Esophagus mucosa (tissue), 1 donor: Measurements from ENCODE around the gene PHTF1. TPM values are rescaled to one million over a fixed set of nuclear protein-coding genes. Genes with fewer than 3 reads are reported as not detected.
"Not testable (repeated sequence)": the region's sequence is repeated elsewhere in the genome, so short reads cannot be mapped to it uniquely, and the experiment has no call there.

Source experiments
- ATAC-seq: fragments of 200-7000 bp; cut with Tn5 transposase; one replicate; pipeline ENCODE4 v1.9.1; 2020
- total RNA-seq: library from RNA; stranded (reverse); gene quantifications from one replicate; pipeline ENCODE4 v1.2.4, GENCODE V29; 2023
- donor health status: DM: yes; HTN: yes; CAD: no.

Gene PHTF1
- total RNA-seq, 1 donor from 2014 or later, result 3.4 TPM

DNA sequence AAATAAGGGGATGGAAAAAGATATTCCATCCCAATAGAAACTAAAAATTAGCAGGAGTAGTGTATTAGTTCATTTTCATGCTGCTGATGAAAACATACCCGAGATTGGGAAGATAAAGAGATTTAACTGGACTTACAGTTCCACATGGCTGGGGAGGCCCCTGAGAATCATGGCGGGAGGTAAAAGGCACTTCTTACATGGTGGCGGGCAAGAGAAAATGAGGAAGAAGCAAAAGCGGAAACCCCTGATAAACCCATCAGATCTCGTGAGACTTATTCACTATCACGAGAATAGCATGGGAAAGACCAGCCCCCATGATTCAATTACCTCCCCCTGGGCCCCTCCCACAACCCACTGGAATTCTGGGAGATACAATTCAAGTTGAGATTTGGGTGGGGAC lies 41.8 kb downstream of the PHTF1 start:
- not testable (repeated sequence) for ATAC-seq

DNA sequence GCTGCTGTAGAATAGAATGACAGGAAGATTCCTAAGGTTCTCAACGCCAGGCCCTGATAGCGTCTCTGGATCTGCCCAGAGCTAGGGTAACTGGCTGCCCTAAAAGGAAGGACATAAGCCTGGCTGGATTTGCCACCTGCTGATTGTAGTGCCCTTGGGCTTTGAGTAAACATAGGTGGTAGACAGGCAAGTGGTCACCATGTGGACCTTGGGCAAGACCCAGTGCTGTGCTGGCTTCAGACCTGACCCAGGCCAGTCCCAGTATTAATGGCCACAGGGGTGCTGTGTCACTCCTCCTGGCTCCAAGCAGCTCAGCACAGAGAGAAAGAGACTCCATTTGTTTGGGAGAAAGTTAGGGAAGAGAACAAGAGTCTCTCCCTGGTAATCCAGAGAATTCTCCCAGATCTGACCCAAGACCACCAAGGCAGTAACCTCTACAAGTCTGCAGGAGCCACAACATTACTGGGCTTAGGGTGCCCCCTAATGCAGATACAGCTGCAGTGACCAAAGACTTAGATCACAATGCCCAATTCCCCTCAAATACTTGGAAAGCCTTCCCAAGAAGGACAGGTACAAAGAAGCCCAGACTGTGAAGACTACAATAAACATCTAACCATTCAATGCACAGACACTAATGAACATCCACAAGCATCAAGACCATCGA lies 44.5 kb downstream of the PHTF1 start:
- no peak for ATAC-seq

DNA sequence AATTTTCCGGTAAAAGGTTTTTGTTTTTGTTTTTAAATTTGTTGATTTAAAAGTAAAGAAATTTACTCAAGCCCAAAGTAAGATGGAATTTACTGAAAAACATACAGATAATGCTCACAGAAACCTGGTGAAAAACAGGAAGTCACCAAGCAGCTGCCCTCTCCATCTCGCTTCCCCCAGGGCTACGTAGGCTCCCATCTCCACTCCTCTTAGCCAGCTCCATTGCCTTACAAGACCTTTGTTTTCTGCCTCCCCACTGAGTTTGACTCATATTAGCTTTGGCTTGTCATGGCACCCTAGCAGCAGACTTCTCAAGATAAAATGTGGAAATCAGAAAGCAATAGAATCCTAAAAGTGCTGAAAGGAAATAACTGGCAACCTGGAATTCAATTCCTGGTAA lies 57.9 kb downstream of the PHTF1 start:
- ATAC-seq, result no peak

DNA sequence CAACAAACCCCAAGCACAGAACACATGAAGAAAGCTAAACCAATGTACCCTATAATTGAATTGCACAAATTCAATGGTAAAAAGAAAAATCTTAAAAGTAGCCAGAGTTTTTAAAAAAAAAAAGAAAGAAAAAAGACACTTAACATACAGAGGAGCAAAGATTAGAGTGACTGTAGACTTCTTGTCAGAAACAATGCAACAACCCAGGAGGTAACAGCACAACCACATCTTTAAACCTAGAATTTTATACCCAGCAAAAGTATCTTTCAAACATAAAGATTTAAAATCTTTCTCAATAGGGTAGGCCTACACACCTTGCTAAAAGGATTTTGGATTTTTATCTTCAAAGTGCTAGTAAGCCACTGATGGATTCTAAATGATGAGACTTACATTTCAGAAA lies 64.4 kb downstream of the PHTF1 start:
- no peak for ATAC-seq

DNA sequence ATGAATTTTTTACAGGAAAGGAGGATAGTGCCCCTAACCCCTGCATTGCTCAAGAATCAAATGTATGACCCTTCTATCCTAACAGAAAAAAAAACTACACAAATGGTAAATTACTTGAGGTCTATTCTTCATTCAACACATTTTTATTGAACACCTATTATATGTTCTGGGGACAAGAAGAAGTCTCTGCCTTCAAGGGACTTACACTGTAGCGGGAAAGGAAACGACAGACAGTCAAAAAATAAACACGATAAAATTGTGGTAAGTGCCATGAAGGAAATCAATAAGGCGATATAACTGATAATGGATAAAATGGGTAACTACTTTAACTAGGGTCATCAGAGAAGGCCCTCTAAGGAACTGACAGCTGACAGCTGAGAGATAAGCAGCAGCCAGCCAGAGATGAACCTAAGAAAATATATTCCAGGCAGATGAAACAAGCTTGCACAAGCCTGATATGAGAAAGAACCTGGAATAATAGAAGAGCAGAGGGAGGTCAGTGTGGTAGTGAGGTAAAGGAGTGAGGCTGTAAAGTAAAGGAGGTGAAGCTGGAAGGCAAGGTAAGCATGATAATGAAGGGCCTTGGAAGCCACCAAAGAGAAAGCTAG lies 66.4 kb downstream of the PHTF1 start:
- no peak for ATAC-seq

DNA sequence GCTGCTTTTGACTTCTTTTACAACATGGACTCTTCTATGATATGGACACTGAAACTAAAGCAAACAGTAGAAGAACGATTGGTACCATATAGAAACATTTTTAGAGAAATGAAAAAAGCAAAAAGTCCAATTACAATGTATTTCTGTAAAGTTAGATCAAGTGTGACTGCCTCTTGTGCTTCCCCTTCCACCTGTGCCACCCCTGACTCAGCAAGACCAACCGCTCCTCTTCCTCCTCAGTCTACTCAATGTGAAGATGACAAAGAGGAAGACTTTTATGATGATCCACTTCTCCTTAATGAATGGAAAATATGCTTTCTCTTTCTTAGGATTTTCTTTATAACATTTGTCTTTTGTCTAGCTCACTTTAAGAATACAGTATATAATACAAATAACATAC lies 66.9 kb downstream of the PHTF1 start:
- ATAC-seq, result no peak

DNA sequence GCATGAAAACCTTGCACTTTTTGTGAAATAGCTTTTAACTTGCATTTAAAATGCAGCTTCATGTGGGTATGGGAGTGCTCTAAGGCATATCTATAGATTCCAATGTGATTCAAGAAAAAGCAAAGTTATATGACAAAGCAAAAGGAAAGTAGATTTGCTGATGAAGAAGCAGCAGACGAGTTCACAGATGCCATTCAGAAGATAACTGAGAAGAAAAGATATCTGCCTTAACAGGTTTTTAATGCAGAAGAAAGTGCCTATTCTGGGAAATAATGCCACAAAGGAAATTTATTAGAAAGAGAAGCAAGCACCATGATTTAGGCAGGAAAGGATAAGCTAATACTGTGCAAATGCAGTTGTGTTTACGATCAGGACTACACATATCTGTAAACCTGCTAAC lies 68.1 kb downstream of the PHTF1 start:
- ATAC-seq, result no peak

DNA sequence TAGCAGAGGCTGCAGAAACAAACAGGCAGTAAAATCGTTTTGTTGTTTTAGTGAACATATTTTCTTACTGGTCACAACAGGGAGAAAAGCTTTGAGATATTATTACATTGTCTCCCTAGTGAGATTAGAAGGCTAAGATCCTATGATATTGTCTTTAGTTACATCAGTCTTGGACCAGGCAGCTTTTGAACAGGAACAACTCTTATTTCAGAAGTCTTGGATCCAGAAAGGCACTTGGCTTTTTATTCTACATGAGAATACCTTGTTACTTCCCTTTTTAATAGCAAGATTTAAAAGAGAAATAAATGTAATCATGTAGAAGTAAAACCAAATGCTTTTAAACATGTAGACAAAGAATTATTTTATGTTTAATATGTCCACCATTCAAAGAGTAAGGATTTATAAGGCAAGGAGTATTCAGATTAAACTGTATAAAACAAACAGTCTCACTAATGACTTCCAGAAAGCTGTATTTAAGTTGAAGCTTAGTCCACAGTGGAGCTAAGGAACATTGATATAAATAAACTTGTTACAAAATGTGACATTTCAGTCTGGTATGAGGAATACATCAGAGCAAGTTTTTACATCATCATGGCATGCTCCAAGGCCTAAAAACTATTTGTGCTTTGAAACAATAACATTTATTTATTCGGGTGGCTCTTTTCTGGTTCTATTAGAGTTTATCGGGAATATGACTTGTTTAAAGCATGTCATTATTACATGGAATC lies 72.2 kb downstream of the PHTF1 start:
- no peak for ATAC-seq

DNA sequence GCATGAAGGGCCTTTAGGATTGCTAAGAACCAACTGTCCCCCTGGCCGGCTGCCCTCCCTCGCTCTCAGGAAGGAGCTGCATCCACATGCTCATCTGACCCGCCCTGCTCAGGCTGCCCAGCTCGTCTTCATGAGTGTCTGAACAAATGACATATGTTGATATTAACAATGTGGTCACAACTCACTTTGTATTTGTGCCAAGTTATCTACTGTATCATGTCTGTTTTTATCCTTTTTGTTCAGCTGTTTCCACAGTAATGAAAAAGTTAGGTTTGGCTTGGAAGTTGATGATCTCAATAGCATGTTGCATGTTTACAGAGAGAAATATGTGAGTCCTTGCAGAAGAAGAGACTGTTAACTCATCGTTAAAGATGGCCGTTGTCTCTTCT lies 75.1 kb downstream of the PHTF1 start:
- ATAC-seq, result no peak

DNA sequence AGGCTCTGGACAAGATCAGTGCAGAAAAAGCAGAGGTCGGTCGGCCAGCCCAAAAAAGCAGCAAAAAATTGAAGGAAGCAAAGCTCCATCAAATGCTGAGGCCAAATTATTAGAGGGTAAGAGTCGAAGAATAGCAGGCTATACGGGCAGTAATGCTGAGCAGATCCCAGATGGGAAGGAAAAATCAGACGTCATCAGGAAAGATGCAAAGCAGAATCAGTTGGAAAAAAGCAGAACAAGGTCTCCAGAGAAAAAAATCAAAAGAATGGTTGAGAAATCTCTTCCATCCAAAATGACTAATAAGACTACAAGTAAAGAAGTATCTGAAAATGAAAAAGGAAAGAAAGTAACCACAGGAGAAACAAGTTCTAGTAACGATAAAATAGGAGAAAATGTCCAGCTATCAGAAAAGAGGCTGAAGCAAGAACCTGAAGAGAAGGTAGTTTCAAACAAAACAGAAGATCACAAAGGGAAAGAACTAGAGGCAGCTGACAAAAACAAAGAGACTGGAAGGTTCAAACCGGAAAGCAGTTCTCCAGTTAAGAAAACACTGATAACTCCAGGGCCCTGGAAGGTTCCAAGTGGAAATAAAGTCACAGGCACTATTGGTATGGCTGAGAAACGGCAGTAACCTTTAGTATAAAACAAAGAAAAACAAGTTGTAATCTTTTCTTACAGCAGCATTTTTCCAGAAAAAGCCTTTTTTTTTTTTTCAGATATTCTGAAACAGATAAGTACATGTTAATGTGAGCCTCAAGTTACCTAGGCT lies 75.7 kb downstream of the PHTF1 start:
- no peak for ATAC-seq

DNA sequence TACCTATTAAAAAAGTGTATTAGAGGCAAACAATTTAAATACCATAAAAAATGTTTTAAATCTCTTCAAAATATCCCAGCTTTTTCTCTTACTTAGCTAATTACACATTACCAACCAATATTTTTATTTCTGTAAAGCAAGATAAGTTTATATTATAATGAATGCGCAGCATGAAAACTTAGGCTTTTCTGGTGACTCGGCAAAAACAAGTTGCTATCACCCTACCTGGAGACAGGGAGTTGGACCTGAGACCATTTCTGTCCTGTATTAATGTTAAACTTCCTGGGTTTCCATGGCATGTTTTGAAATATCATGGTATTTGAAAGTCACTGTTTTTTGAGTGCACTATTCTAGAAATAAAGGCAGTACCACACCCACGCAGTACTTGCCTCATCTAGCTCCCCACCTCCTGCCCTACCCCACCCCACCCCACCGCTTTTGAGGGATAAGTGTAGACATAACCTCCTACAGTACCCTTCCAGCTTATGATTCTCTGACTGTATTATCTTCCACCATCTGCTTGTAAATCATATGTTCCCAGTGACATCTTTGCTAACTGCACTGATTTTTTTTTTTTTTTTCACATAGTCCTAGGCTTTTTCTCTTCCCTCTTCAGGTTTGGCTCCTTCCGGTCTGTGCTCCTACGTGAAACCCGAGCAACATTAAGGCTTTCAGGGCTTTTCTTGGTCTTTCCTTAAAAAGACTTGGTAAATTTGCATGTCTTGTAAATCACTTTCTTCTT lies 77.5 kb downstream of the PHTF1 start:
- ATAC-seq, result no peak

DNA sequence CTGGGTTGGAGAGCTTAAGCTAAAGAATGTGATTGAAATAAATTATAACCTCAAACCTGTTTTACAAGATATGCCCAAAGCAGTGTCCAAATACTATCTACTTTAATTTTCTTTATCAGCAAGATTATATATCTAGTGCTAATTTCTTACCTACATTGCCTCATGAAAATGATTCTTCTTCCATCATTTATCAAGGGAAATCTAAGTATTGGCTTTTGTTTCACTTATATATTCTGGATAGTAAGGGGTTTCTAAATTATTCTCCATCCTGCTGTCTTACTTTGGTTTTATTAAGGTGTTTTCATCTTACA lies 81.2 kb downstream of the PHTF1 start:
- ATAC-seq, result no peak

DNA sequence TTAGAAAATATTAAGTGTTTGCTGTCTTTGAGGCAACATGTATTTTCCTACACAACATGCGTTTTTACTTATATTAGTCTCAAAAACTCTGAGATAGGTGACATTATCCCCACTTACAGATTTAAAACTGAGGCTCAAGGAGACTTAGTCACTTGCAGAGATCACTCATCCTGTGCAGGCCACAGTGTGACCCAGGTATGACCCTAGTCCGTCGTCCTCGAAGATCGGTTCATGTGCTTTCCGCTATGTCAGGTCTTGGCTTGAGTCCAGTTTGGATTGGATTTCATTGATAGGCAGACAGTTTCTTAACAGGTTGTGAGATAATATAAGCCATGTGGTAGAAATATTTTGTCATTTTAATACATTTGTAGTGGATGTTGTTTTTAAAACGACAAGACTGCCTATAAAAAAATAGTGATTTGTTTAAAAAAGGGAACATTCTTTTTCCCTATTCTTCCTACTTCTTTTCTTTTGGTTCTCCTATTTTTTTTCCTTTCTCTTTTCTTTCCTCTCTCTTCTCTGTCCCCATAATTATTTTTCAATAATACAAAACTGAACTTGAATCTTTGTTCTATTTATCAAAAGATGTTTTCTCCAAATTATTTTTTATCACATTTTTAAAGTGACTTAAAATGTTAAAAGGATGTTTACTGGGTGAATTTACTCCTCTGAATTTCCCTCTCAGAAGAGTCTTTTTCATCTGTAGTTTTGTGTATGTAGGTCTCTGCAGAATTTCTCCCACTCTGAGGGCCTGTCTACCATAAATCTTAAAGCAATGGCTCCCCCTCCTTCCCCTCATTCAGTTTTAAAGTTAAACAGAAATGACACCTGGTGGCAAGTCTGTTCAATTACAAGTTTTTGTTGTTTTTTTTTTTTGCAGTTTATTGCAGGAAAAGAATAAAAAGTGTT lies 81.8 kb downstream of the PHTF1 start:
- no peak for ATAC-seq

DNA sequence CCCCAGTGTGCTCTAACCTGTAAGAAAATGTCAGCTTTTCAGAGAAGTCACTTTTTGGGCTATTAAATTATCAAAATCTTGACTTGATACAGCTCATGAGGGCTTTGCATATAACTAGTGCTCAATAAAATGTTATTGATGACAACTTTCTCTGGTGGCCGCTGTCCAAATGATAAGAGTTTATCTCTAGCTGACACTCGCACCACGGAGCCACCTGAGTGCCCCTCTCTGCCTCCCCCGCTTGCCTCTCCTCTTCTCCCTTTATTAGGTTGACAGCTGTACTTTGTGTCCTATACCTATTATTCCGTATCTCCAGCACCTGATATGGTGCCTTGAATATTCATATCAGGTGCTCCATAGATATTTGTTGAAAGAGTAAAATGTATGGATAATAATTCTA lies 82.8 kb downstream of the PHTF1 start:
- no peak for ATAC-seq

DNA sequence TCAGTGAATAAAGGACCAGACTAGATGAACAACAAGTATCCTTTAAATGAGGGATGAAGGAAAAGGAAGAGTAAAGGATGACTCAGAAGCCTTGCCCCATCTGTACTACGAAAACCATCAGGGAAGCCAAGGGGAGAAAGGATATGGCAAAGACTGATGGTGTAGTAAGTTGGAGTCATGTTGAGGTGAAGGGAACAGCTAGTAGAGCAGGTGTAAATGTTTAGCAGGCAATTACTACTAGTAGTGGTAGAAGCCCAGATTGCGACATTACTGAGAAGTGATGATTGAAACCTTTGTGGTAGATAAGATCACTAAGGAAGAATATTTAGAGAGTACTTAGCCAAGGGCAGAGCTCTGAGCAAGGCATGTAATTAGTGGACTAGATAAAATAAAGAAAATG lies 84.0 kb downstream of the PHTF1 start:
- no peak for ATAC-seq

DNA sequence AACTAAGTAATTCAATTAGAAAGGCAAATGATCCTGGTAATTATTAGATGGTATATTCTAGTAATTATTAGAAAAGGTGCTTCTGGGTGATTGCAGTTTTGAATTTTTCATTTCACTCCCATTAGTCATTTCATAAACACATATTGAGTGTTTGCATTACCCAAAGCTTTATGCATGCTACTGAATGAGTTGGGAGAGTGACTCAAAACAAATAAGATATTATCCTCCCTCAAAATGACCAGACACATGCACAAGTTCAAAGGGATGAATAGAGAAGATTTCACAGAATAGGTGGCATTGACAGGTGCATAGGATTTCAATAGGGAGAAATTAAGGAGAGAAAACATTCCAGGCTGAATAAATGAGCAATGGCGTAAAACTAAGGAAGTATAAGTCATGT lies 84.7 kb downstream of the PHTF1 start:
- ATAC-seq, result no peak

DNA sequence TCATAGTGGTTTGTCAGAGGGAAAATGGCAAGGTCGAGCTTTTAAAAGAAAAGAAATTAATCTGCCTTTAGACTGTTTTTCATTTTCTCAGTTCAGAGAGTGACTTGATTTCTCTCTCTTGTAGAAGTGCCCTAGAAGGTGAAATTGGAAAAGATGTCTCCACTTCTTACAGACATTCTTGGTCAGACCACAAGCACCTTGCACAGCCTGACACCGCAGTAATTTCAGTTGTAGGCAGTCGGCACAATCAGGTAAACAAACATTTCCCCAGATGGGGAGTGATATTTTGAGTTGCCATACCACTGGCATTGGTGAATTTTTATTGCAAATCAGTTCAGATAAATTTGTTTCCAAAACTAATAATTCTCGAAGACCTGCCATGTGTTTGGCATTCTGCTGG lies 86.8 kb downstream of the PHTF1 start:
- ATAC-seq, result no peak

DNA sequence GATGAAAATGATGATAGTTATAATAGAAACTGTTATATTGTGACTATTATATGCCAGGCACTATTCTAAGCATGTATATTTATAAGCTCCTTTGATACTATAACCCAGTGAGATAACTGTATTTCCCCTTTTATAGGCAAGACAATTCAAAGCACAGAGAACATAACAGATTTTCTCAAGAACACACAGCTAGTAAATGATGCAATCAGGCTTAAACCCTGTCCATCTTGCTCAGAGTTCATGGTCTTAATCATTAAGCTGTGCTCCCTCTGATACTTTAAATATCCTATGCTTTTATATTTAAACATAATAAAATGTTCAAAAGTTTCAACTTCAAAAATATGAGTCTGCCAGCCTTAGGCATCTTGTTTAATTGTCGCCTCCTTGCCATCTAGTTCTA lies 88.6 kb downstream of the PHTF1 start:
- ATAC-seq, result no peak

DNA sequence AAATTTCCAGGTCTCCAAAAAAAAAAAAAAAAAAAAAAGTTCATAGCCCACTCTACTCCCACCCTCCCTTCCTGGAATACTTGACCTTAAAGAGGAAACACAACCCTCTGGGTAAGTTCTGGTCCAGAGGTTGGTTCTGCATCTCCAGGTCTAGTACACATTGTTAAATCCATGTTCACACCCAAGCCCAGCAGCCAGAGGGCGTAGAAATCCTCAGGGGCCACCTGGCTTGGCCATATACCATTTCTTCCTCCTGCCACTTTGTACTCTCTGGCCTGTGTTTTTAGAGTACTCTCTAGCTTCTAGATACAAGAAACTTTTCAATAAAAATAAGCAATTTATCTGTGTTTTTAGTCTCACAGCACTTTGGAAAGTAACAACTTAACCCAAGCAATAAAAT lies 89.3 kb downstream of the PHTF1 start:
- no peak for ATAC-seq

DNA sequence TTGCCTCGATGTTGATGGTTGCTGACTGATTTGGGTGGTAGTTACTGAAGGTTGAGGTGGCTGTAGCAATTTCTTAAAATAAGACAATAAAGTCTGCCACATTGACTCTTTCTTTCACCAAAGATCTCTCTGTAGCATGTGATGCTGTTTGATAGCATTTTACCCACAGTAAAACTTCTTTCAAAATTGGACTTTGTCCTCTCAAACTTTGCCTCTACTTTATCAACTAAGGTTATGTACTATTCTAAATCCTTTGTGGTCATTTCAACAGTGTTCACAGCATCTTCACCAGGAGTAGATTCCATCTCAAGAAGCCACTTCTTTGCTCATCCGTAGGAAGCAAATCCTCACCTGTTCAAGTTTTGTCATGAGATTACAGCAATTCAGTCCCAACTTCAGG lies 93.2 kb downstream of the PHTF1 start:
- ATAC-seq, result no peak

DNA sequence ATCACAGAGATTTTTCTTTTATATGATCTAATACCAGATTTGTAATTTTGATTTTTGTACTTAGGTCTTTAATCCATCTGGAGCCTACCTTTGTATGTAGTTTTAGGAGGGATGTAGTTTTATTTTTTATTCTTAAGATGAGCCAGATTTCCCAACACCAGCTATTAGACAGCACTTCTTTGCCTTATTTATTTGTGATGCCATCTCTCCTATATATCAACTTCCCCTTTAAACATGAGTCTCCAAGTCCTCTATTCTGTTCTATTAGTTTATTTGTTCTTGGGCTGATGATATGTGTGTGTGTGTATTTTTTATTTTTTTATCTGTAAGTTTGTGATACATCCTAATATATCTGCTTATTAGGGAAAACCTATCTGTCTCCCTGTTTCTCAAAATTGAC lies 94.2 kb downstream of the PHTF1 start:
- ATAC-seq, result no peak
